ENCODE results near the gene RSAD2.

GRCh38 chr2:6881046-6881445 lies 3.5 kb downstream of the RSAD2 start:
- no peak for TF ChIP-seq CTCF (IDR thresholded peaks at IDR 0.05; ENCODE audit: low read depth, low read length)
- no peak for TF ChIP-seq MAX (IDR thresholded peaks at IDR 0.05; ENCODE audit: low read depth, low read length)

Measured in NB4 (cell line).